Measurements from ENCODE around the gene TMEM163.
A peak's percentile ranks its signal among the peaks of the same experiment; 100 is the strongest.

Gene TMEM163

GRCh38 chr2:134452042-134452733, 266.6 kb downstream of the TMEM163 start:
- no peak for DNase-seq

DNA sequence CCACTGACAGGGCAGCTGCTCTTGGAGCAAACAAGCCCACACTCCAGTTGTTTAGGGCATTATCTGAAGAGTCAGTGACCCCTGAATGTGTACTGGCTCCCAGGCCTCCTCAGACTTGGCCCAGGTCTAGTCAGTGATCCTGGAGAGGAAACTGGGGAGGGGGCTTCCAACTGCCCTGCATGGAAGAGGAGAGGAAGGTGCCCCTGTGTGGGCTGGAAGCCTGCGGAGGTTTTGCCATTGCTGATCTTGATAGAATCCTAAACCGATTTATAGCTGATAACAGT, 267.5 kb downstream of the TMEM163 start:
- DNase-seq: no peak

- no peak for DNase-seq
Measured at GRCh38 chr2:134449751-134450513, 268.9 kb downstream of the TMEM163 start.

DNA sequence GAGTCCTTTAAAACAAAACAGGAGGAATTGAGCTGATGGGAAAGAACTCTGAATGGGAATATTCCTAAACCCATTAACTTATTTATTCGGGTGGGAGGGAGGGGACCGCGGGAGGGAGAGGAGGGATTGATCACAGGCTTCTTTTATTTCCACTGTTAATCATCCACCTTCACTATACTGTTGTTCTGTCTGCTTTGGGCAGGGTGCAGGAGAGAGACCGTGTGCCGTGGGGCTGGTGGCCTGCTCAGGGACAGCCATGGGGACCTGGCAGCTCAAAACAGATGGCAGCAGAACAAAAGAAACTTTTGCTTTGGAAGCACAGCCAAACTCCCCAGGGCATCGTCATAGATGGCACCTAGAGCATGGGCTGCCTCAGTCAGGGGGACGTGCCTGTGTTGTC, 269.6 kb downstream of the TMEM163 start:
- no peak for DNase-seq

- no peak for DNase-seq
Measured at GRCh38 chr2:134448650-134449049, 270.1 kb downstream of the TMEM163 start.

GRCh38 chr2:134447669-134448068, 271.1 kb downstream of the TMEM163 start:
- no peak for DNase-seq

GRCh38 chr2:134446383-134447017, 272.3 kb downstream of the TMEM163 start:
- no peak for DNase-seq

GRCh38 chr2:134445985-134446382, 272.8 kb downstream of the TMEM163 start:
- no peak for DNase-seq

GRCh38 chr2:134445116-134445515, 273.7 kb downstream of the TMEM163 start:
- DNase-seq: no peak

DNA sequence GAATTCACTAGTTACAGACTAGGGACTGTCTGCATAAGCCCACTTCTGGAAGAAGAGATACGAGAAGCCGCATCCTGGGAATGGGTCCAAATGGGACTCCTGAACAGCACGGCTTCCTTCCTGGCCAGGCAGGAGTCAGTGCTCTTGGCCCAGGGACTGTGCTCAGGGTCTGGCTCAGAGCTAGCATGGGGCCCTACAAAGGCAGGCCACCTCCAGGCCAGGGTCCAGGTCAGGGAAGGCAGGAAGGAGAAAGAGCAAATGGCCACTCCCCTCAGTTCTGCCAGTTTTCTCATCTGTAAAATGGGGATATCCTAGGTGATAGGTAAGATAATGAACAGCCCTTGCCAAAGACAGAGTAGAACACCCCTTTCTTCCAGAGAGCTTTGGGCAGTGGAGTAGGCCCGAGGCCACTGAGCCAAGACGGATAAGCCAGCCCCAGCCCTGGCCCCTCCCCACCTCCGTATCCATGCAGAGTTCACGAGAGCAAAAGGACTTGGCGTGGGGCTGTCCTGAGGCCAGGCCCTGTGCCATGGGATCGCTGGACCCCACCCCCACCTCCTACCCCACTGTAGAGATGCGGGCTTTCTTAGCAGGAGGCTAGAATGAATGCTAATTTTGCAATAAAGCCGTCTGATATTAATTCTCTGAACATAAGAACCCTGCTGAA, 274.9 kb downstream of the TMEM163 start:
- DNase-seq: no peak

- DNase-seq: peak; percentile 7
Measured at GRCh38 chr2:134441153-134441863, 277.5 kb downstream of the TMEM163 start.

GRCh38 chr2:134440336-134440909, 278.4 kb downstream of the TMEM163 start:
- DNase-seq: no peak

DNA sequence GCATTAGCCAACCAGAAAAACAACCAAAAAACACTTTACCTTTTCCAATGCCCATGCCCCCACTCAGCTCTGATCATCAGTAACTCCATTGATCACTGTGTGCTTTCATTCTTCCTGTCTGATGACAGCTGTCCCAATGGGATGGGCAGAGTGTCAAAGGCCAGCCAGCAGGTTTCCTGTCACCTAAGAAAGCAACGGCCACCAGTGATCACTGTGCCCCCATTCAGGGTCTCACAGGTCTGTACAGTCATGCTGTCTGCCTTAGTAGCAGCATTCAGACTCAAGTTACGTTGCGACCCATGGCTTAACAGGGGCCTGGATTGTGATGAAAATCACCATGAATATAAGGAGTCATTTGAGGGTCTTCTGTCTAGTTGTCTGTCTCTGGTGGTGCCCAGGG, 280.4 kb downstream of the TMEM163 start:
- DNase-seq: no peak

DNA sequence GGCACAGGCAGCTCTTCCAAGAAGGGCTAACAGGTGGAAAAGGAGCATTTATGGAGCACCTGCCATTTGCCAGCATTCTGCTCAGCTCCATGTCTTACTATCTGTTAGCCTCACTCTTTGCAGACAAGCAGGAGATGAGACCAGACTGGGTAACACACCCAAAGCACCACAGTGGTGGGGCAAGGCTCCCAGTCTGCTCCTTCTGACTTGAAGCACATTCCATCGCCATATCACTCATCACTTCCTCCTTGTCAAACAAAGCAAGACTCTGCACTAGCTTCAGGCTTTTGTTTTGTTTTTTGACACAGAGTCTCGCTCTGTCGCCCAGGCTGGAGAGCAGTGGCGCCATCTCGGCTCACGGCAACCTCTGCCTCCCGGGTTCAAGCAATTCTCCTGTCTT, 282.1 kb downstream of the TMEM163 start:
- DNase-seq: no peak

GRCh38 chr2:134435936-134436335, 282.9 kb downstream of the TMEM163 start:
- no peak for DNase-seq

DNA sequence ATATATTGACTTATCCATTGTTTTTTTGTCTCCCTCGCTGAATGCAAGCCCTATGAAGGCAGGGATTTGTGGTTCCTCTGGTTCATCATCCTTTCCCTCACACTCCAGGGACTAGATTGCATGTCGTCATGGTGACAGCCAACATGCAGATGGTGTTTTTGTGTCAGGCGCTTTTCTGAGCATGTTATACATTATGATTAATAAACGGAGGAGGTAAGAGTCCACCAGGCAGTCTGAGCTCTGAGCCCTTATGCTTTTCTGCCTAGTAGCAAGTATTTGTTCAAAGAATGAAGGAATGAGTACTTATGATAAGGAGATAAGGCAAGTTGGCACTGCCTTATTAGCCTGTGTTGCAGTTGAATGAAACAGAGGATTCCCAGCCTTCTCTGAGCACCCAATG, 283.3 kb downstream of the TMEM163 start:
- no peak for DNase-seq

GRCh38 chr2:134433979-134434378, 284.8 kb downstream of the TMEM163 start:
- peak; percentile 19 for DNase-seq

- no peak for DNase-seq
Measured at GRCh38 chr2:134433469-134433868, 285.3 kb downstream of the TMEM163 start.

DNA sequence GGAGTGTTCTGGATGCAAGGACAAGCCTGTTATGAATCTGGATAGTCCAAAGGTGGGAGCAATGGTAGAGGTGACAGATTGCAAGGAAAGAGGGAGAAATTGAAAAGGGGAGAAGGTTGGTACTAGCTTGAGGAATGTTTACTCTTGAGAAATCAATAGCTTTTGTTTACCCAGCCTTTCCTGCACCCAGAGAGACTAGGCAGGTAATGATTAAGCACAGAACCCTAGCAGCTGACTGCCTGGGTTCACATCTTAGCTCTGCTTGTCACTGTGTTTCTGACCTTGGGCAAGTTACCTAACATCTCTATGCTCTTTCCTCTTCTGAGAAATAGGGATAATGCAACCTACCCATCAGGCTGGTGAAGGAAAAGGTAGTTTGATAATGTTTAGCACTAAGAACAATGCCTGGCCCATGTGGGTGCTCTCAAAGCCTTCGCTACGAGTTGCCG, 286.3 kb downstream of the TMEM163 start:
- DNase-seq: no peak

GRCh38 chr2:134431838-134432434, 286.9 kb downstream of the TMEM163 start:
- DNase-seq: no peak

GRCh38 chr2:134429886-134430285, 288.9 kb downstream of the TMEM163 start:
- DNase-seq: no peak

- DNase-seq: no peak
Measured at GRCh38 chr2:134426721-134427120, 292.1 kb downstream of the TMEM163 start.
